DOHH2 (cell line): ENCODE results near the gene PRKN.

ENCODE experiments used
- H3F3A ChIP-seq: fragments of 200-600 bp; sonication (generic), shearing (Covaris generic); 2 replicates; pipeline ENCODE4 v1.6.0; 2016; ENCODE audit warnings: antibody characterized with exemption, mild to moderate bottlenecking; ENCODE audit not compliant: control insufficient read depth, insufficient read depth
- H3K27ac ChIP-seq: fragments of 200-600 bp; sonication (generic); 2 replicates; pipeline ENCODE4 v1.5.1; 2014; ENCODE audit warnings: low read depth, mild to moderate bottlenecking, low read length, moderate library complexity
- H3K27me3 ChIP-seq: fragments of 200-600 bp; sonication (generic); 2 replicates; pipeline ENCODE4 v1.6.1; 2014; ENCODE audit warnings: mild to moderate bottlenecking, low read length, mixed read lengths; ENCODE audit not compliant: control insufficient read depth
- H3K36me3 ChIP-seq: fragments of 200-600 bp; sonication (generic); 2 replicates; pipeline ENCODE4 v1.6.1; 2014; ENCODE audit warnings: mild to moderate bottlenecking, low read length, moderate library complexity, mixed read lengths; ENCODE audit not compliant: control insufficient read depth
- H3K4me1 ChIP-seq: fragments of 200-600 bp; sonication (generic); 2 replicates; pipeline ENCODE4 v1.6.1; 2014; ENCODE audit warnings: mild to moderate bottlenecking, low read length, mixed read lengths; ENCODE audit not compliant: control insufficient read depth
- H3K4me2 ChIP-seq: fragments of 200-600 bp; sonication (generic); 2 replicates; pipeline ENCODE4 v1.6.0; 2014; ENCODE audit warnings: mild to moderate bottlenecking, low read length, moderate library complexity
- H3K4me3 ChIP-seq: fragments of 200-600 bp; sonication (generic); 2 replicates; pipeline ENCODE4 v1.5.1; 2014; ENCODE audit warnings: mild to moderate bottlenecking, low read length, mixed read lengths
- H3K79me2 ChIP-seq: fragments of 200-600 bp; sonication (generic); 2 replicates; pipeline ENCODE4 v1.6.1; 2014; ENCODE audit warnings: mild to moderate bottlenecking, low read length, mixed read lengths; ENCODE audit not compliant: control insufficient read depth
- H3K9me2 ChIP-seq: fragments of 200-600 bp; sonication (generic); replicated peaks from 2 replicates; pipeline ENCODE4 v1.6.1; 2014; ENCODE audit warnings: mild to moderate bottlenecking, low read length, mixed read lengths; ENCODE audit not compliant: control insufficient read depth
- H3K9me3 ChIP-seq: fragments of 200-600 bp; sonication (generic); 2 replicates; pipeline ENCODE4 v1.6.1; 2014; ENCODE audit warnings: antibody characterized with exemption, low read length, mixed read lengths; ENCODE audit not compliant: control insufficient read depth, insufficient read depth
- H4K20me1 ChIP-seq: fragments of 200-600 bp; sonication (generic); 2 replicates; pipeline ENCODE4 v1.6.0; 2014; ENCODE audit warnings: low read depth, mild to moderate bottlenecking, antibody characterized with exemption, low read length, moderate library complexity; ENCODE audit not compliant: control insufficient read depth, insufficient read depth
- CTCF ChIP-seq: fragments of 200-600 bp; sonication (generic); IDR thresholded peaks from one replicate; pipeline ENCODE4 v1.5.1; 2014; ENCODE audit warnings: antibody characterized with exemption, mild to moderate bottlenecking, low read depth, low read length; ENCODE audit not compliant: poor library complexity, severe bottlenecking
- EZH2phosphoT487 ChIP-seq: fragments of 200-600 bp; sonication (generic); IDR thresholded peaks from 2 replicates; pipeline ENCODE4 v1.6.1; 2017; ENCODE audit warnings: borderline replicate concordance, mild to moderate bottlenecking, antibody characterized with exemption, low read length, moderate library complexity, mixed read lengths

Gene PRKN

GRCh38 chr6:162119341-162119740 lies 608.2 kb downstream of the PRKN start:
- Histone ChIP-seq H3K9me2 (no peaks in the 10 kb centered on the region), H3K27ac (no peak overlapping the region), H3K36me3 (no peaks in the 10 kb centered on the region), H3K27me3 (no peaks in the 10 kb centered on the region), H3K4me2 (no peak overlapping the region), H3K9me3 (no peaks in the 10 kb centered on the region), H3K4me1 (no peaks in the 10 kb centered on the region), H3K79me2 (no peaks in the 10 kb centered on the region), H3F3A (no peaks in the 10 kb centered on the region), H3K4me3 (no peak overlapping the region), H4K20me1 (no peaks in the 10 kb centered on the region)
- no peak for TF ChIP-seq EZH2phosphoT487
- TF ChIP-seq CTCF: no peak

GRCh38 chr6:162118706-162119105 lies 608.9 kb downstream of the PRKN start:
- Histone ChIP-seq H3K4me2 (no peak overlapping the region), H3K9me3 (no peaks in the 10 kb centered on the region), H3K4me1 (no peaks in the 10 kb centered on the region), H3K27me3 (no peaks in the 10 kb centered on the region), H3K27ac (no peak overlapping the region), H3K36me3 (no peaks in the 10 kb centered on the region), H3F3A (no peaks in the 10 kb centered on the region), H4K20me1 (no peaks in the 10 kb centered on the region), H3K79me2 (no peaks in the 10 kb centered on the region), H3K4me3 (no peak overlapping the region), H3K9me2 (no peaks in the 10 kb centered on the region)
- no peak for TF ChIP-seq EZH2phosphoT487
- no peak for TF ChIP-seq CTCF

GRCh38 chr6:162116902-162117525 lies 610.6 kb downstream of the PRKN start:
- Histone ChIP-seq H3K27me3 (no peaks in the 10 kb centered on the region), H3K9me3 (no peaks in the 10 kb centered on the region), H3K9me2 (no peaks in the 10 kb centered on the region), H3K4me3 (no peak overlapping the region), H3K79me2 (no peaks in the 10 kb centered on the region), H3K4me2 (no peak overlapping the region), H4K20me1 (no peaks in the 10 kb centered on the region), H3K36me3 (no peaks in the 10 kb centered on the region), H3F3A (no peaks in the 10 kb centered on the region), H3K4me1 (no peaks in the 10 kb centered on the region), H3K27ac (no peak overlapping the region)
- TF ChIP-seq EZH2phosphoT487 (no peak), CTCF (no peak)
